HG02840 (cell line): ENCODE data around the gene RNU2-63P.
A peak's percentile ranks its signal among the peaks of the same experiment; 100 is the strongest.
"Not testable (repeated sequence)": the region's sequence is repeated elsewhere in the genome, so short reads cannot be mapped to it uniquely, and the experiment has no call there.

Source experiments
- ATAC-seq: cut with Tn5 transposase; IDR thresholded peaks from one replicate; pipeline ENCODE4 v1.9.1; 2021; ENCODE audit warnings: mild to moderate bottlenecking, moderate library complexity, moderate number of reproducible peaks; ENCODE audit not compliant: unreplicated experiment, low FRiP score

RNU2-63P gene

GRCh38 chr2:88016086-88016959 is at the start of gene RNU2-63P:
TSS of gene RNU2-63P (minus strand) at chr2:88016547.
- peak; percentile 82 for ATAC-seq

- no peak for ATAC-seq
Observed at GRCh38 chr2:88061295-88061694, 44.9 kb upstream of the RNU2-63P start.

GRCh38 chr2:88060907-88061275 is 44.5 kb upstream of the RNU2-63P start:
- ATAC-seq: no peak

DNA sequence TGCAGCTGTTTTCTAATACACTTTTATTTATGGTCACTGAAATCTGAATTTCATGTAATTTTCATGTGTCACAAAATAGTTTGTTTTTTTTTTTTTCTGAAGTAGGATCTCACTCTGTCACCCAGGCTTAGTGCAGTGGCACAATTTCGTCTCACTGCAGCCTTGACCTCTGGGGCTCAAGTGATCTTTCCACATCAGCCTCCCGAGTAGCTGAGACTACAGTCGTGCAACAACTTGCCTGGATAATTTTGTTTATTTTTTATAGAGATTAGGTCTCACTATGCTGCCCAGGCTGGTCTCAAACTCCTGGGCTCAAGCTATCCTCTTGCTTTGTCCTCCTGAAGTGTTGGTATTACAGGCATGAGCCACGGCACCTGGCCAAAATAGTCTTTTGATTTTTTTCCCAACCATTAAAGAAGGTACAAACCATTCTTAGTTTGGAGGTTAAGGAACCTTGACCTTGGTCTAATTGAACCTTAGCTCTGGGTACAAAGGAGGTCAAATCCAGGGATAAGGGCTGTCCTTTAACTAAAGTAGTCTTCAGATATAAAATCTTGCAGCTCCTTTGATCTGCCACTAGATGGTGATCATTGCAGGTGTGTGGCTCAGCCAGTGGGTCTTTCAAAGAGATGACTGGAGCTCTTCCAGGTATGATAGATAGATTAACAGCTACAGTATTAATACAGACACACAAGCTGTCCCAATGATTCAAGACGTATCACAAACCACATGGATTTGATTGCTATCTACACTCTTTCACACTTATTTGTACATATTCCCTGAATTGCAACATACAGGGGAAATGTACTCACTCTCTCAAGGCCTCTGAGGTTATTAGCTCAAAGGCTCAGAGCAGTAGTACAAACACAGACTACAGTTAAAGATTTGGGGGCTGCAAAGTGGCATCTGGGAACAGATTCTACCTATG is 43.9 kb upstream of the RNU2-63P start:
- no peak for ATAC-seq

GRCh38 chr2:88058191-88058590 is 41.8 kb upstream of the RNU2-63P start:
- no peak for ATAC-seq

GRCh38 chr2:88057437-88057844 is 41.1 kb upstream of the RNU2-63P start:
- no peak for ATAC-seq

GRCh38 chr2:88055371-88056128 is 39.2 kb upstream of the RNU2-63P start, which contains the start of gene KRCC1:
TSS of gene KRCC1 (minus strand) at chr2:88055783. CDS start at chr2:88028563, 27,220 bp downstream.
- peak; percentile 95 for ATAC-seq

GRCh38 chr2:88054782-88055370 is 38.5 kb upstream of the RNU2-63P start:
- no peak for ATAC-seq

DNA sequence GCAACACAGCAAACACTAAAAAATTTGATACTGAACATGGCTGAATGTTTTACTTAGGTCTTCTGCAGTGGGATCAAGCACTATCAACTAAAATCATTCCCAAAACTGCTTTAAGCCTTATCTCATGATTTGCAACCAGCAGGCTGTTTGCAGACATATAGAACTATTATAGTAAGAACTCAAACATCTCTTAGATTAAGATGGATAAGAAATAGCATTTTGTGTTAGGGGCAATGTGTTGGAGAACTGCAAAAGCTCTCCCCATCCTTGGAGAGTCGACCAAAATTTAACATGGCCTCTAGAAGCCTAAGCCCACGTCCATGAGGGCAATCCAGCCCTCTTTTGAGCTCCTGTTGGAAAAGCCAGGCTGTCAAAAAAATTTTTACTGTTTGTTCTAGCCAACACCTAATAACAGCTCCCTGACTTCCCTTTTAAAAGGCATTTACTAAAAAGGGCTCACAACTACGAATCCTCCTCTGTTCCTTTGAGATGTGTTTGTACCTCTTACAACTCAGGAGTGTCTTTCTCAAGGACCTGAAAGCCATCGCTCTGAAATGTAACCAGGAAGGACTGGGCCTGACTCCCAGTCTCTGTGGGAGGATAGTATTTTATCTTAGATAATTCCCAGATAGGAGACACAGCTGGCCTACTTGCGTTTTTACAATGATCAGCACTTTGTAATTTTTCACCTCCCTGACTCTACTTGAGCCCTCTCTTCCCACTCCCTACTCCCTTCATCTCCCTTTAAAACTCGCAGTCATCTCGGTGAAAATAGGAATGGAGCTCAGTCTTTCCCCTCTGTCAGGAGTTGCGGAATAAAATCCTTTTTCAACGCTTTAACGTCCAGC is 37.8 kb upstream of the RNU2-63P start:
- no peak for ATAC-seq

- ATAC-seq: no peak
Observed at GRCh38 chr2:88053296-88053695, 36.9 kb upstream of the RNU2-63P start.

GRCh38 chr2:88051792-88052191 is 35.4 kb upstream of the RNU2-63P start:
- no peak for ATAC-seq

GRCh38 chr2:88049622-88050021 is 33.3 kb upstream of the RNU2-63P start:
- no peak for ATAC-seq

DNA sequence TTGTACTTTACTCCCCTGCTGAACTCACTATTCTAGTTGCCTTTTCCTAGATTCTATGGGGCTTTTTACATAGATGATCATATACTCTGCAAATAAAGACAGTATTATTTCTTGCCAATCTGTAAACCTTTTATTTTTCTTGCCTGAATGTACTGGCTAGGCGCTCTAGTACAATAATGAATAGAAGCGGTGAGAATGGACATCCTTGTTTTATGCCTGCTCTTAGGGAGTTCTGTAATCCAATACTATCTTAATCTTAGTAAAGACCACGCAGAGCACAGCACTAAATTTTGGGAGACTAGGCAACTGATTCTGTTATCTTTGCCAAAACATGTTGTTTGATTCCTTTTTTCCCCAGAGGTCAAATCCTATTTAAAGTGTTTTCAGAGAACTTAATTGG is 32.2 kb upstream of the RNU2-63P start:
- ATAC-seq: no peak

GRCh38 chr2:88045561-88045960 is 29.2 kb upstream of the RNU2-63P start:
- not testable (repeated sequence) for ATAC-seq

DNA sequence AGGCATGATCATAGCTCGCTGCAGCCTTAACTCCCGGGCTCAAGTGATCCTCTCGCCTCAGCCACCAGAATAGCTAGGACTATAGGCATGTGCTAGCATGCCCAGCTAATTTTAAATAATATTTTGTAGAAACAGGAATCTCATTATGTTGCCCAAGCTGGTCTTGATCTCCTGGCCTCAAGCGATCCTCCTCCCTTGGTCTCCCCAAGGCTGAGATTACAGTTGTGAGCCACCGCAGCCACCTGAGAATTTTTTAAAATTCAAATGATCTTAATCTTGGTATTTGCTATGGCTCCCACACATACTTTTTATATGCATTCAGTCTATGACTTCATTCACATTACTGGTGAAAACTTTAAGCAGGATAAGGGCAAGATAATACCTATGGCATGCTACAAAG is 26.1 kb upstream of the RNU2-63P start:
- no peak for ATAC-seq

GRCh38 chr2:88038263-88039105 is 22.1 kb upstream of the RNU2-63P start:
- no peak for ATAC-seq

- ATAC-seq: no peak
Observed at GRCh38 chr2:88036606-88037005, 20.3 kb upstream of the RNU2-63P start.

DNA sequence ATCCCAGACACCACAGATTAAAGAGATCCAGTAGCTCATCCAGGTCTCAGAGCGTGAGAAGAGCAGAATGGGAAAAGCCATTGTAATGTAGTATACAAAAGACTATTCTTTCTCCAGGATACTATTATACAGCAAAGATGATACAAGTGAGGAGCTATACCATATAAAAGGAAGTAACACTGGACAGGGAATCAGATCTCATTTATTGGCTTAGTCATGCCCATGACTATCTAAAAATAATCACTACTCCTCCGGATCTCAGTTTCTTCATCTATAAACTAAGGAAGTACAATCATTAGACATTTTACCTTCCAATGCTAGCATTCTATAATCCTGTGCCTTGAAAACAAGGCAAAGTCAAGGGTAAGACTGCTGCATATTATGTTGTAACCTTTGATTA is 19.8 kb upstream of the RNU2-63P start:
- no peak for ATAC-seq
